HG02870 (cell line): ENCODE results near the gene CRB1.
"Not testable (repeated sequence)": the region's sequence is repeated elsewhere in the genome, so short reads cannot be mapped to it uniquely, and the experiment has no call there.

Experiments used
- ATAC-seq: cut with Tn5 transposase; IDR thresholded peaks from one replicate; pipeline ENCODE4 v1.9.1; 2021; ENCODE audit warnings: mild to moderate bottlenecking, moderate library complexity; ENCODE audit not compliant: unreplicated experiment

Gene CRB1

DNA sequence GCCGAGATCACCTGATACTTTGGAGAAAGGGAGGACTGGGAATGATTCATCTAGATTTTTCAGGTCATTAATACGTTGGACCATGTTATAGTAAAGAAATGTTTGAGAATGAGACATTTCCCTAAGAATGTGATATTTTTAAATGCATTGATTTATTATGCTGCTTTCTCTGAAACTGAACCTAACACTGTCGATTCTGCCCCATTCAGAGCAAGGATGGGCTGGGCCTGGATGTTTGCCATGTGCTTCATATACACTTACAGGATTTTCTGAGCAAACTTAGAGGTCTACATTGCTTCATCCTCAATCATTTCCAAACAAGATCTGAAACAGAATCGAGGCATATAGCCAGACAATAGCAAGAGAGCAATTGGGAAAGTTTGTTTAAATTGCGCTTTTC, 183.3 kb downstream of the CRB1 start:
- no peak for ATAC-seq

DNA sequence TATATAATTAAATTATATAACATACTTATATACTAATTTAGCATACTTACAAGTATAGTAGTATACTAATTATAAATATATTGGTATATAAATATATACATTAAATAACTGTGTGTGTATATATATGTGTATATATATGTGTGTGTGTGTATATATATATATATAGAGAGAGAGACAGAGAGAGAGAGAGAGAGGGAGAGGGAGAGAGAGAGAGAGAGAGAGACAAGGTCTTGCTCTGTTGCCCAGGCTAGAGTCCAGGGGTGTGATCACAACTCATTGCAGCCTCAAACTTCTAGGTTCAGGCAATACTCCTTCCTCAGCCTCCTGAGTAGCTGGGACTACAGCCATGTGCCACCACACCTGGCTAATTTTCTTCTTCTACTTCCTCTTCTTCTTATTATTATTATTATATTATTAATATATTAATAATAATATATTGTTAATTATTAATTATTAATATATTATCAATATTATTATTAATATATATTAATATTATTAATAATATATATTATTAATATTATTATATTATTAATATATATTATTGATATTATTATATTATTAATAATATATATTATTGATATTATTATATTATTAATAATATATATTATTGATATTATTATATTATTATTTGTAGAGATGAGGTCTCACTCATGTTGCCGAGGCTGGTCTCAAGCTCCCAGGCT, 185.5 kb downstream of the CRB1 start:
- ATAC-seq: no peak

DNA sequence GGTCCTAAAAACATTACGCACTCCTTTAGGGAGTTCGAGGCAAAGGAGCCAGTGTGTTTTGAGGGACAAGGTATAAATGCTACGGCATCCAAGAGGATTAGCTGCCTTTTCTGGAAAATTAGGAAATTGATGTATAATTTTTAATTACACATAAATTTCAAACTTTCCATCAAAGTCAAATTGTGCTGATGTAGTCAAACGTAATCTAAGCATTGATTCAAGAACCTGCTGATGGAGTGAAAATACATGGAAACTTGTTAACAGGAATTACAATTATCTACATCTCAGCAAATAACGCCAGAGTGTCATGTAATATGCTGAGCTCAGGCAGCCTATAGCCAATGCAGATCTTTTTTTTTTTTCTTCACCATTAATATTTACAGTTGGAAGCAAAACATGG, 194.5 kb downstream of the CRB1 start:
- no peak for ATAC-seq

DNA sequence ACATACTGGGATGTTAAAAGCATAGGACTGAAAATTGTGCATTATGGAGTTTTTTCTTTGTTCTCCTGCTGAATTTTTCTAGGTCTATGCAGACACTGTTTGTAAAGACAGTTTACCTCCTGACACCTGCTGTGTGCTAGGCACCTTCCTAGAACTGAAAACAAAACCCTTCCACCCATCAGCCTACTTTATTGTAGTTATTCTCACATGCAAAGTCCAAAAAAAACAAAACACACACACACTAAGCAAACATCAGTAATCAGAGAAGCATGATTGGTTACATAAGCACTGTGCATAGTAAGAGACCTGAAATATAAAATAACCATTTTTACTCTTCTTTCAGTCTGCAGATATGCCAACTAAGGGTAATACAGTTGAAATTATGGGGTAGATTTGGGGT, 195.1 kb downstream of the CRB1 start:
- ATAC-seq: no peak

DNA sequence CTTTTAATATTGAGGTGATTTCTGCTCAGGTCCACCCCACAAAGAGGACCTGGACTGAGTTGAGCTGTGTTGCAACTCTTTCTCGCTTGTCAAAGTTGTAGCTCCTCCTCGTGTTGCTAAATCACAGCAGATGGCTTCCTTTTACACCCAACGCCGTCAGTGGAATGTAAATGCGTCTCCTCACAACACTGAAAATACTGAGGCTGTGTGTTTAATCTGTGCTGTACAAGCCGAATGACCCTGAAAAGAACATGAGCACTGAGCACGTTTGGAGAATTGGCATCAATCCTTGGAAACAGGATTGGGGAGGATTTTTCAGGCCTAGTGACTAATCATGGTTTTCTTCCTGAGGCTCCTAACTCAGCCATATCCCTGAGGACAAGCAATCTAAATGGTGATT, 196.0 kb downstream of the CRB1 start:
- ATAC-seq: no peak

DNA sequence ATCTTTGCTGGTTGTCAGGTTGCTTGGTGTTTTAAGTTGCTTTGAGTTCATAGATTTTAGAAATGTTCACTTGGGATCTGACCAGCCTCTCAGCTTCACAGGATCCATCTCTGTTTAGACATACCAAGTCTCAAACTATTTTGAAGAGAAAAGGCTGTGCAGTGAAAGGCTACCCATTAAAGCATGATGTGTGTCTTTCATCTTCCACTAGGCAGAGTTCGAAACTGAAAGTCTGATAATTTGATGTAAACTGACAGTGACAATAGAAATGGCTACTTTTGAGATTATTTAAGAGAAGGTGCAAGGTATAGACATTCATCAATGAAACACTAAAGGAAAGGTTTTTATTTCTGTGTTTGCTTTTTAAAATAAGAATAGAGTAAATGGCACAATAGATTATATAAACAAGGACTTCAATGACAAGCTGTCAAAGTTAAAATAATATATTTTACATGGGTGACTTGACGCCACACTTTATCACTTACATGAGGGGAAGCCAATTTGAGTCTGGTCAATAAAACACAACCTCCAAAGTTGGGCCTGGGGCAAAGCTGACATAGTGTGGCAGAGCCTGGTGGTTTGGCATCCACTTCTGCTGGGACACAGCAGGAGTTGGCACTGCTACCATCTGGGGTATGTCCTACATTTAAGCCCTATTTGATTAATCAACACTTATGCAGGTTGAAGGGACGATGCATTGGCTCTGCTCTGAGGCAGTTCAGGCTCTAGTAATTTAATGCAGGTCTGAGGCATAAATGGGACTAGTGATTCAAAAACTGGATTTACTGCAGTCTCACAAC, 197.7 kb downstream of the CRB1 start:
- no peak for ATAC-seq

DNA sequence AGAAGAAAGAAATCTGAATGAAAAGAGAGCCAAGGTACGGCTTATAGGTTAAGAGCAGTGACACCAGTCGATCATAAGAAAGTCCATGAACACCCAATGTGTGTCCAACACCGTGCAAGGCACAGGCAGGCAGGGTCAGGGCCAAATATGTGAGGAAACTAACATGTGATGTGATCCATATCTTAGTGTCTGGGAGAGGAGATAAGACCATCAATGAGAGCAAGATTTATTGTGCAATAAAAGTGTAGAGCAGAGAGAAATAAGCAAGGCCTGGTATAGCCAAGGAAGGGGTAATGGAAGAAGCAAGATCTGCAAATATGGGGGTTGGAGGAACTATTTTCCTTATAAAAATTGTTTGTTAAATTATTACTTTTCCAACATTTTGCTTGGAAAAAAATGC, 198.8 kb downstream of the CRB1 start:
- no peak for ATAC-seq

DNA sequence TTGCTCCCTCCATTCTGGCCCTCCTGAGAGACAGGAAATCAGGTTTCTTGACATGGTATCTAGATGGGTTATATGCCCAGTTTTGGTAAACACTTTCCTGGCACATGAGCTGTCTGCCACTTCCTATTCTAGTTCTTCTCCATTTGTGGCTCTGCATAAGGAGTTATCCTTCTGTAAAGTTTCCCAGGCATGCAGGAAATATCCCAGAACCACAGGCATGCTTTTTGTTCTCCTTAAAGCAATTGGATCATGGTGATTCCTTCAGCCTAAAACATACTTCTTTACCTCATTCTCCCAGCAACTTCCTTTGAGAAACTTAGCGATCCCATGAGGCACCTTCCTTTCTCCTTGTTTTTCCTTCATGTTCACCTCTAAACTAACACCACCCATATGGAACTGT, 199.8 kb downstream of the CRB1 start:
- ATAC-seq: no peak

DNA sequence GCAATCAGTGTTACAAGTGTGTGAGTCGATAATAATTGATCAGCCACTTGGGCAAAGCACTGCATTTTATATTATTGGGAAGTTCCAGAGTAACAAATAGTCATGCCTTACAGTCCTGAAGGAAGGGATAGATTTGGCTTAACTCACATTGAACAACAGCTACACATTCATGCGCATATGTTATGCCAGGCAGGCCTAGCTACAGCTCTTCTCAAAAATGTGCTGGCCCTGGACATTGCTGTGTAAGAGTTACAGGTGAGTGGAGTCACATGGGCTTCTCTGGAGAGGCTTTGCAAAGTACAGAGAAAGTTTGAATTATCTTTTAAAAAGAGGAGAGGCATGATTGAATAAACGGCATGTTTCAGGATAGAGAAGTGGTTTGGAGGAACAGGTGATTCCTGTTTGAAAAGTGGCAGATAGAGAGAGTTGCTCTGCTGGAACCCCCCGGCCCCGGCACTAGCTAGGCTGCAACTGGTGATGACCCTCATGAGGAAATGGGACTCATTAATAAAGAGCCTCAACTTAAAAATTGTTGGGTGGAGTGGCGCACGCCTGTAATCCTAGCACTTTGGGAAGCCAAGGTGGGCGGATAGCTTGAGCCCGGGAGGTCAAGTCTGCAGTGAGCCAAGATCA, 200.6 kb downstream of the CRB1 start:
- ATAC-seq: no peak

DNA sequence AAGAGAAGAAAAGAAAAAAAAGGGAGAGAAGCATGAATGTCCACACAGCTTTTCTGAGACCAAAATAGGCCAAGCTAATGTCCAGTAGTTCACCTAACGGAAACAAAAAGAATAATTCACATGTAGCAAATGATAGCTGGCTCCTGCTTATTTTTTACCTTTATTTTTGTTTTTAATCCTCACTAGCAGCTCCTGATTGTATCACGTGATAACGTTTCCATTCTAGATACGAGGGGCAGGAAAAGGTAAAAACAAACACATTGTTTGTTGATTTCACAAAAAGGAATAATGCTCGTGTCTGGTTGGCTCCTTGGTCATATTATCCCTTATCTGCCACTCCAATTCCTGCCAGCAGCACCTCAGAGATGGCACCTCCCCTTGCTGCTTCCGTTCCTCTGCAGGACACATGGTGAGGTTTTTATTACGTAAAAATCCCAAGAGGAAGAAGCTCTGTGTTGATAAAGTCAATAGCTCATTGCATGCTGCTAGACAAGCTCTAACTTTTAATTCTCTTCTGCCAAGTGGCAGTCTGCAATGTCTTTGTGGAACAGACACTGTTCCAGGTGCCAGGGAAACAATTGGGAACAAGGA, 201.7 kb downstream of the CRB1 start:
- ATAC-seq: no peak

DNA sequence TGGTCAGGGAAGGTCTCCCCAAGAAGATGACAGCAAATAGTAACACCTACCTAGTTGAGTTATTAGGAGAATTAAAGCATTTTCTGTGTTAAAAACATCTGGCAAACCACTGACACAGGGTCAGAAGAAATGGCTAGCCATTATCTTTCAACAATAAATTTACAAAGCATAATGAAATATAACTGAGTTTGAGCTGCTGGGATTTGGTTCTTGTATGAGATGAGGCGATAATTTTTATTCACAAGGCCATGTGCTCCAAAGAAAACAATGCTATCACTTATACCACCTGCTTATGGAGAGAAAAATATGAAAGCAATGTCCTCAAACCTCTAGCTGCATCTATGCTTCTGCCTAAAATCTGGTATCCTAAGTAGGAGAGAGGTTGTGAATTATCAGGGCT, 202.3 kb downstream of the CRB1 start:
- ATAC-seq: no peak

DNA sequence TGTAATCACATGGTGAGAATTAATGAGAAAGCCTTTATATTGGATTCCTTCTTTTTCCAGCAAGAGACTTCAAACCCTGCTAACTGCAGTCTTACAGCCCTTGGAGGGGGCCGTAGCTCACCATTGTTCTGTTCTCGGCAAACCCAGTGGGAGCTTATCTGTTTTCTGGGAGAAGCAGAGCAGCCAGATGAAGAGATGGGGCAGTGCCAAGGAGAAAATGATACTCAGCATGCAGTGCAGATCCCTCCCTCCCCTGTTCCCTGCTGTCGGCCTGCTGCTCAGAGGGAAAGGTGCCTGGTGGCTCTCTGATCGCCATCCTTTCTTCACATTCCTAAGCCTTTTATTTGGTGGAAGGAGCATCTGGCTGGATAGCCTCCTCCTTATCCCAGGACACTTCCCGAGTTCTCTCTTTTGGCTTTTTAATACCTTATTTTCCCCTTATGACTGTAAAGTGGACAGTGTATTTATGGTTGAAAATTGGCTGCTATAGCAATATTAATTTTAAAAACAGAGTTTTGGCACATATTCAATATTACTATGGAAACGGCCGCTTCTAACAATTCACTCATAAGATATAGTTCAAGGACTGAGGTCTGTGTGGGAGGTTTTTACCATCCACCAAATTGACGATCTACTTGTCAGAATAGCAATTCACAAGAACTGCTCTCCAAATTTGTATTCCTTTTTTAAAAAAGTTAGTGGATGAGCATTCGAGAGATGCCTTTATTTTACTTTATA, 203.4 kb downstream of the CRB1 start:
- ATAC-seq: no peak

DNA sequence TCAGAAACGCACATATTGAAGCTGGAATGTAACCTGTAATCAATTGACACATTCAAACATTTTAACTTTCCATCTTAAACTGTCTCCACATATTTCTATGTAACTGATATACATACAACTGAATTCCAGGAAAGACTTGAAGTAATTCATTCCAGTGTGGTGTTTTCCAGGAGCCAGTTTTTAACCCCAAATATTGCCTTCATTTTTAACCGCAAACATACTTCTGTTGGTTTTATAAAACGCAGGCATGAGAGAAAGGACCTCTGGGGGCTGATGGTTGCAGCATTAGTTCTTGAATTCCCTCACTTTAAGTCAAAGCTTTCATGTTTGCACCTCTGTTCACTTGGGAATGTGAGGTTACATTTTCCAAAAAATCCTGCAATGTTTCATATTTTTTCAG, 204.1 kb downstream of the CRB1 start:
- ATAC-seq: no peak

DNA sequence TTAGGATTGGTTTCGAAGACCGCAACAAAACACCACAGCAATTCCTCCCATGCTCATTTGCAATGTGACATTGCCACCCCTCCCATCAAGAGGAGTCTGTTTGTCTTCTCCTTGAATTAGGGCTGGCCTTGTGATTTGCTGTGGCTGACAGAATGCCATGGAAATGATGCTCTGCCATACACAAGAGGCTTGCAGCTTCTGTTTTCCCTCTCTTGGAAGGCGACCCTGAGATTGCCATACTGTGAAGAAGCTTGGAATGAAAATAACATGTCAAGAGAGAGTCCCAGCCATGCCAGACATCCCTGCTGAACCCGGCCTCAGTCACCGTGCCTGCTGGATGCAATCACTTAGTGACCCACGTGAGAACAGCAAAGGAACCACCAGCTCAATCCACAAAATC, 212.4 kb downstream of the CRB1 start:
- peak; percentile 4 for ATAC-seq

DNA sequence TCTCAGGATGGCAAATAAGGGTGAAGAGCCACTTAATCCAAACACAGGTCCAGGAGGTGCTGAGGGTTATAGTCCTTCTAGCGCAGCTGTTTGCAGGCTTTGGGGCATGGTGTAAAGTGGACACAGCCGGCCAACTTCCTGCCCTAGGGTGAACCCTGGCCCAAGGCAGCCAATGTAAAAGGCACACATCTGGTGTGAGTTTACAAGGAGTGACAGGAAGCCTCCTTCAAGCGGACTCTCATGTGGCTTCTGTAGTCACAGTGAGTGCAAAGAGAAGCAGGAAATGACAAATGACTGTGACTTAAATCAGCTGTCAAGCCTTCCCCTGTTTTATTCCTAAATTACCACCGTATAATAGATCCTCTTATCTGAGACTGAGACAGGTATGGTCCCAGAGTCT, 213.0 kb downstream of the CRB1 start:
- ATAC-seq: peak; percentile 55

DNA sequence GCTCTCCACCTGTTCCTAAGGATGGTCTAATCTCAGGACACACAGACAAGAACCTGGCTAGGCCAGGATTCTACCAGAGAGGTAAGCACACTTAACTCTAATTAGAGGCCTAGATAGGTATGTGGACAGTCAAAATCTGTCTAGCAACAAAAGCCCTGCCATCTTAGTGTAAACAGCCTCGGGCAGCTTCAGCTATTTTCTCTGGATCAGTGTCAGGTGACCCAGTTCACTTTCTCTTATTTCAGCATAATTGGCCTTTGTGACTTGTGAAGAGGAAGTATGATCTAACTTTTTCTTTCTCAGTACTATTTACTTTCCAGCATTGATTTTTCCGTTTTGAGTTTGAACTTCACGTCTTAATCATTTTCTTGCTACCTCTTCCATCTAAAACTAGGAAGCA, 217.7 kb downstream of the CRB1 start:
- ATAC-seq: no peak

DNA sequence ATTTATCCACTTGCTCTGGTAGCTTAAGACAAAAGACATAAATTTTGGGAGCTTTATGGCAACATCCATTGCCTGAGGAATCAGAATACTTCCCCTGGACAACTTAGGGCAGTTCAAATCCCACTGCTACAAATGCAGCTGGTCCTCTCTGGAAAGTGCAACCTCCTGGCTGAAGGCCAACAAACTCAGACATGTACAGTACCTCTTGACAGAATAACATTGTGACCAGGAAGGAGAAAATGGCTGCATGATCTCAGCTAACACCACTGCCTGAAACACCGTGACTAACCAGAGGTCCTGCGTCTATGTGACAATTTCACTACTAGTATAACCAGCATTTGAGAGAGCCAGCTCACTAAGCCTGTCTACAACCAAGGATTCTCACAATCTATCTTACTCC, 218.9 kb downstream of the CRB1 start:
- ATAC-seq: no peak

DNA sequence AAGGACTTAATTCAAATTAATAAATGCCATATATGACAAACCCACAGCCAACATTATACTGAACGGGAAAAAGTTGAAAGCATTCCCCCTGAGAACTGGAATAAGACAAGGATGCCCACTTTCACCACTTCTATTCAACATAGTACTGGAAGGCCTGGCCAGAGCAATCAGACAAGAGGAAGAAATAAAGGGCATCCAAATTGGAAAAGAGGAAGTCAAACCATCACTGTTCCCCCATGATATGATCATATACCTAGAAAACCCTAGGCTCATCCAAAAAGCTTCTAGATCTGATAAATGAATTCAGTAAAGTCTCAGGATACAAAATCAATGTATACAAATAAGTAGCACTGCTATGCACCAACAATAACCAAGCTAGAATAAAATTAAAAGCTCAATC, 223.5 kb downstream of the CRB1 start:
- ATAC-seq: not testable (repeated sequence)

DNA sequence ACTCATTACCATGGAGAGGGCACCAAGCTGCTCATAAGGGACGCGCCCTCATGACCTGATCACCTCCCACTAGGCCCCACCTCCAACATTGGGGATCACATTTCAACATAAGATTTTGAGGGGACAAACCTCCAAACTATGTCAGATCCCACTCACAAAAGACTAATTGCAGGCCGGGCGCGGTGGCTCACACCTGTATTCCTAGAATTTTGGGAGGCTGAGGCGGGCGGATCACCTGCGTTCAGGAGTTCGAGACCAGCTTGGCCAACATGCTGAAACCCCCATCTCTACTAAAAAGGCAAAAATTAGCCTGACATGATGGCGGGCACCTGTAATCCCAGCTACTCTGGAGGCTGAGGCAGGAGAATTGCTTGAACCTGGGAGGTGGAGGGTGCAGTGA, 228.7 kb downstream of the CRB1 start:
- no peak for ATAC-seq

DNA sequence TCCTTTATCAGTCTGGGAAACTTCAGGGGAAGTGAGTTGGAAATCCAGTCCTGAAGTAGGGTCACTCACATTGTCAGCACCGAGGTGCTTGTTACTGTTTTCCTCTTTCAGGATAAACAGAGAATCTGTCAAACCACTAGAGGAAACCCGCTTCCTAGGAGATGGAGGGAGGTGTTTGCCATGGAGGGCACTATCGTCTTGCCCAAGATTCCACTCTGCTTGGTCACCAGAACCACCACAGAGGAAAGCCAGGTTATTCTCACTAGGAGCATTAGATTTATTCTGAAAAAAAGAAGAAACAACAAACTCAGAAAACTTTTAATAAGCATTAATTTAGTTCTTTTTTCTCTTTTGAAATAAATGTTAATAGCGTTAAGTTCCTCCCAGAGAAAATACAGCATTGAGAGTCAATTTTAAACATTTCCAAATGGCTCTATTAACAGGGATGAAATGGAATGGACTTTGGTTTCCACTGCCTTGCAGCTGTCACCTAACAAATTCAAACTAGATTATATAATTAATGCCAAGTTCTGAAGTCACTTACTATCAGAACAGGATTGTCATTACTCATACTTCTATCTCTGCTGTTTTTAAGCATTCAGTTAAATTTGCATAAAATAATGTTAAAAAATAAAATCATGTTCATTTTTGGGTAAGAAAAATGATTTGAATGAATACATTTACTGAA, 242.8 kb downstream of the CRB1 start:
- ATAC-seq: no peak

DNA sequence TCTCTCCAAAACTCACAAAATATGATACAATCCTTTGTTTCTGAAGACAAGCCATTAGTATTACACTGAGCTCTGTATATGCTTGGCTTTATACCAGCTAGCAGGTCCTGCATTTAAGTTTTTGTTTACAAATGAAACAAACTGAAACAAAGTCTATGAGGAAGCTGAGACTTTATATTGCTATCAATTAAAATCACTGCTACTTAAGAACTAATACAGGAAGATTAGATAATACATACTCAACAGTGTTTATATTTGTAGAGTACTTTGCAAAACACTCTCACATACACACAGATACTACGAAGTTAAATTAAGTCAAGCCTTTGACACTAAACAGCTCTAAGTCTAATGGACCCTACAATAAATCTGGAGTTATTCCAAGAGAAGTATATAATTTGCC, 247.4 kb downstream of the CRB1 start:
- no peak for ATAC-seq
